Prostate gland (tissue), 2 donors: ENCODE results near the gene ITPR2.

Source experiments
- CTCF ChIP-seq, 4 experiments: fragments of 200-600 bp in 2 of 4; fragments of 450-650 bp in 2 of 4; sonication (generic) in 2 of 4; IDR thresholded peaks; 1 replicate in 3 of 4; 2 replicates in 1 of 4; pipeline ENCODE4 v1.5.1; 2016 to 2019; ENCODE audit warnings: antibody characterized with exemption in 4 of 4, mild to moderate bottlenecking in 2 of 4, moderate library complexity in 2 of 4
- POLR2AphosphoS5 ChIP-seq: sonication (generic); formaldehyde crosslinking; IDR thresholded peaks from one replicate; pipeline ENCODE4 v1.6.1; 2017; ENCODE audit warnings: antibody characterized with exemption

- no peak for TF ChIP-seq CTCF (IDR thresholded peaks at IDR 0.05)
- TF ChIP-seq POLR2AphosphoS5: no peak
Measured at GRCh38 chr12:26492406-26492805, 340.6 kb downstream of the ITPR2 start.
